Muscle layer of colon (tissue), 2 donors: Measurements from ENCODE around the gene TOMM70.
A peak's percentile ranks its signal among the peaks of the same experiment; 100 is the strongest.
"Not testable (repeated sequence)": the region's sequence is repeated elsewhere in the genome, so short reads cannot be mapped to it uniquely, and the experiment has no call there.

Experiments used
- H3K27ac ChIP-seq: one replicate; pipeline ENCODE4 v1.7.0; 2013; ENCODE audit warnings: low read depth, mild to moderate bottlenecking, low read length, moderate library complexity
- H3K27me3 ChIP-seq, 2 donors: one replicate each; pipeline ENCODE4 v1.7.0; 2013; ENCODE audit warnings: low read length in 2 of 2, mild to moderate bottlenecking in 2 of 2; ENCODE audit not compliant: insufficient read depth in 2 of 2, control insufficient read depth in 1 of 2
- H3K36me3 ChIP-seq: one replicate; pipeline ENCODE4 v1.7.0; 2013; ENCODE audit warnings: mild to moderate bottlenecking, low read length; ENCODE audit not compliant: insufficient read depth
- H3K4me1 ChIP-seq: one replicate; pipeline ENCODE4 v1.7.0; 2013; ENCODE audit warnings: mild to moderate bottlenecking, low read length; ENCODE audit not compliant: insufficient read depth
- H3K4me3 ChIP-seq, 2 donors: one replicate each; pipeline ENCODE4 v1.7.0; 2013; ENCODE audit warnings: low read length in 2 of 2, low read depth in 1 of 2, mild to moderate bottlenecking in 1 of 2, moderate library complexity in 1 of 2
- H3K9ac ChIP-seq: one replicate; pipeline ENCODE4 v1.7.0; 2013; ENCODE audit warnings: low read length
- H3K9me3 ChIP-seq: one replicate; pipeline ENCODE4 v1.7.0; 2013; ENCODE audit warnings: mild to moderate bottlenecking, low read length
- donor health status: abdominal sarcoma.
- donor health status: Adenocarcinoma of cecum.

TOMM70 gene

GRCh38 chr3:100359035-100359434 lies 41.9 kb downstream of the TOMM70 start:
- Histone ChIP-seq H3K36me3 (peaks cover 24% of the 10 kb centered on the region), H3K27me3 (no peaks in the 10 kb centered on the region), H3K9me3 (no peaks in the 10 kb centered on the region), H3K9ac (no peak overlapping the region), H3K4me1 (no peaks in the 10 kb centered on the region), H3K27ac (no peak overlapping the region), H3K4me3 (no peak overlapping the region)

GRCh38 chr3:100358413-100358812 lies 42.5 kb downstream of the TOMM70 start:
- Histone ChIP-seq H3K4me3 (no peak overlapping the region), H3K36me3 (peaks cover 30% of the 10 kb centered on the region), H3K4me1 (no peaks in the 10 kb centered on the region), H3K27me3 (no peaks in the 10 kb centered on the region), H3K9me3 (no peaks in the 10 kb centered on the region), H3K27ac (no peak overlapping the region), H3K9ac (no peak overlapping the region)

- no peak overlapping the region for H3K9ac ChIP-seq
- H3K27ac ChIP-seq, result no peak overlapping the region
- no peaks in the 10 kb centered on the region for H3K9me3 ChIP-seq
- no peaks in the 10 kb centered on the region for H3K4me1 ChIP-seq
- H3K4me3 ChIP-seq, result no peak overlapping the region
- H3K27me3 ChIP-seq, result no peaks in the 10 kb centered on the region
- peaks cover 44% of the 10 kb centered on the region for H3K36me3 ChIP-seq
Observed at GRCh38 chr3:100354850-100355249, 46.0 kb downstream of the TOMM70 start.

- no peaks in the 10 kb centered on the region for H3K4me1 ChIP-seq
- H3K9ac ChIP-seq, result no peak overlapping the region
- no peak overlapping the region for H3K4me3 ChIP-seq
- H3K36me3 ChIP-seq, result peaks cover 62% of the 10 kb centered on the region
- H3K9me3 ChIP-seq, result no peaks in the 10 kb centered on the region
- H3K27ac ChIP-seq, result no peak overlapping the region
- H3K27me3 ChIP-seq, result no peaks in the 10 kb centered on the region
Observed at GRCh38 chr3:100352296-100353231, 48.3 kb downstream of the TOMM70 start.

- not testable (repeated sequence) for H3K27me3 ChIP-seq, H3K4me1 ChIP-seq, H3K9ac ChIP-seq, H3K27ac ChIP-seq, H3K9me3 ChIP-seq, H3K4me3 ChIP-seq
- H3K36me3 ChIP-seq, result peaks cover 64% of the 10 kb centered on the region
Observed at GRCh38 chr3:100351770-100352169, 49.1 kb downstream of the TOMM70 start.

- Histone ChIP-seq H3K9me3 (no peaks in the 10 kb centered on the region), H3K4me1 (no peaks in the 10 kb centered on the region), H3K27ac (no peak overlapping the region), H3K4me3 (no peak overlapping the region), H3K9ac (no peak overlapping the region), H3K36me3 (peaks cover 59% of the 10 kb centered on the region), H3K27me3 (no peaks in the 10 kb centered on the region)
Observed at GRCh38 chr3:100348727-100349126, 52.2 kb downstream of the TOMM70 start.

- Histone ChIP-seq H3K4me3 (no peak overlapping the region), H3K4me1 (peaks cover 5% of the 10 kb centered on the region), H3K27me3 (no peaks in the 10 kb centered on the region), H3K27ac (no peak overlapping the region), H3K36me3 (peaks cover 33% of the 10 kb centered on the region), H3K9ac (no peak overlapping the region), H3K9me3 (peaks cover 4% of the 10 kb centered on the region)
Observed at GRCh38 chr3:100340527-100340926, 60.4 kb downstream of the TOMM70 start.

GRCh38 chr3:100339786-100340185 lies 61.1 kb downstream of the TOMM70 start:
- Histone ChIP-seq H3K9me3 (peaks cover 4% of the 10 kb centered on the region), H3K27ac (no peak overlapping the region), H3K36me3 (peaks cover 28% of the 10 kb centered on the region), H3K4me1 (peaks cover 9% of the 10 kb centered on the region), H3K4me3 (no peak overlapping the region), H3K27me3 (no peaks in the 10 kb centered on the region), H3K9ac (no peak overlapping the region)

- H3K36me3 ChIP-seq, result peaks cover 28% of the 10 kb centered on the region
- H3K4me1 ChIP-seq, result peaks cover 9% of the 10 kb centered on the region
- H3K9ac ChIP-seq, result no peak overlapping the region
Observed at GRCh38 chr3:100338911-100339310, 62.0 kb downstream of the TOMM70 start.

GRCh38 chr3:100336229-100336628 lies 64.7 kb downstream of the TOMM70 start:
- H3K9me3 ChIP-seq, H3K4me1 ChIP-seq, H3K27me3 ChIP-seq, H3K27ac ChIP-seq, H3K9ac ChIP-seq, H3K4me3 ChIP-seq: not testable (repeated sequence)
- peaks cover 15% of the 10 kb centered on the region for H3K36me3 ChIP-seq

More at GRCh38 chr3:100338911-100339310, 62.0 kb downstream of the TOMM70 start:
- Histone ChIP-seq H3K27me3 (no peaks in the 10 kb centered on the region), H3K27ac (no peak overlapping the region), H3K9me3 (peaks cover 4% of the 10 kb centered on the region), H3K4me3 (no peak overlapping the region)

GRCh38 chr3:100335434-100335833 lies 65.5 kb downstream of the TOMM70 start:
- Histone ChIP-seq H3K36me3 (peaks cover 11% of the 10 kb centered on the region), H3K27ac (peak overlapping the region; percentile 27), H3K4me1 (peaks cover 9% of the 10 kb centered on the region), H3K4me3 (peak overlapping the region in 1 of 2 donors; percentile 76), H3K9ac (no peak overlapping the region), H3K27me3 (no peaks in the 10 kb centered on the region), H3K9me3 (no peaks in the 10 kb centered on the region)
